ENCODE measurements around the gene TEDDM1.

- TF ChIP-seq SREBF1 (IDR thresholded peaks at IDR 0.05; ENCODE audit: low read length) (no peak), STAT1 (conservative IDR thresholded peaks at IDR 0.05) (no peak), GABPA (IDR thresholded peaks at IDR 0.05; ENCODE audit: low read depth) (no peak), CTCF (IDR thresholded peaks at IDR 0.05 in 2 of 3, conservative IDR thresholded peaks at IDR 0.05 in 1 of 3; ENCODE audit: control insufficient read depth in 2 of 3, extremely low read depth in 1 of 3, insufficient read depth in 1 of 3, low read depth in 3 of 3, low read length in 3 of 3) (no peak), BCLAF1 (IDR thresholded peaks at IDR 0.05) (no peak), FOXK2 (IDR thresholded peaks at IDR 0.05) (no peak), BRCA1 (IDR thresholded peaks at IDR 0.05; ENCODE audit: low read depth, low read length) (no peak), ATF3 (IDR thresholded peaks at IDR 0.05; ENCODE audit: borderline replicate concordance, extremely low read depth, low read depth, low read length) (no peak), IRF5 (IDR thresholded peaks at IDR 0.05; ENCODE audit: borderline replicate concordance) (no peak), EP300 (IDR thresholded peaks at IDR 0.05; ENCODE audit: borderline replicate concordance in 1 of 2, control insufficient read depth in 1 of 2, low read depth in 2 of 2, low read length in 2 of 2) (no peak), YBX1 (IDR thresholded peaks at IDR 0.05) (no peak), ZBTB11 (CRISPR knock-in tag; IDR thresholded peaks at IDR 0.05) (no peak), ESRRA (IDR thresholded peaks at IDR 0.05; ENCODE audit: low read length) (no peak)
Measured at GRCh38 chr1:182370532-182370931, 29.9 kb downstream of the TEDDM1 start.
